IMR-90 (cell line): ENCODE data around the gene ARL13A. TPM values are rescaled to one million over a fixed set of nuclear protein-coding genes. Genes with fewer than 3 reads are reported as not detected.

Source experiments
- ATAC-seq: fragments of 200-7000 bp; cut with Tn5 transposase; 2 replicates; pipeline ENCODE4 v1.9.1; 2020; ENCODE audit warnings: low read depth, mild to moderate bottlenecking, moderate library complexity
- BruUV-seq: library from RNA; stranded (reverse); fragments of 400-500 nt; replicated peaks from 2 replicates; lab custom pipeline; 2021; lab: Mats Ljungman, UMichigan
- CTCF ChIA-PET: fragments of 300-600 bp; formaldehyde crosslinking; extraction: SDS; loops from one replicate; lab custom pipeline; 2021; ENCODE audit warnings: antibody characterized with exemption; lab: Yijun Ruan, JAX
- POLR2A ChIA-PET: fragments of 300-600 bp; sonication (Branson Sonifier 250); formaldehyde crosslinking; loops from one replicate; lab custom pipeline; 2022; ENCODE audit warnings: antibody characterized with exemption; ENCODE audit not compliant: unreplicated experiment; lab: Charles Lee
- DNase-seq: peaks from one replicate; pipeline ENCODE4 v3.0.0; 2013
- H2AFZ ChIP-seq: replicated peaks from 2 replicates; pipeline ENCODE3; 2013; ENCODE audit warnings: low read length, mild to moderate bottlenecking; ENCODE audit not compliant: poor library complexity
- H2AK5ac ChIP-seq: 2 replicates; pipeline ENCODE4 v1.6.1; 2013; ENCODE audit warnings: low read depth, low read length, inconsistent platforms
- H2AK9ac ChIP-seq: replicated peaks from 2 replicates; pipeline ENCODE3; 2013; ENCODE audit warnings: mild to moderate bottlenecking, low read depth, low read length, moderate library complexity; ENCODE audit not compliant: poor library complexity
- H2BK120ac ChIP-seq: 2 replicates; pipeline ENCODE4 v1.6.1; 2013; ENCODE audit warnings: low read depth, low read length, inconsistent platforms
- H2BK15ac ChIP-seq: 3 replicates; pipeline ENCODE4 v1.6.1; 2013; ENCODE audit warnings: low read depth, low read length, inconsistent platforms
- H2BK20ac ChIP-seq: 2 replicates; pipeline ENCODE4 v1.6.1; 2013; ENCODE audit warnings: low read depth, mild to moderate bottlenecking, inconsistent platforms, low read length, moderate library complexity
- H2BK5ac ChIP-seq: 2 replicates; pipeline ENCODE4 v1.6.1; 2013; ENCODE audit warnings: mild to moderate bottlenecking, low read depth, low read length, inconsistent platforms; ENCODE audit not compliant: poor library complexity, severe bottlenecking
- H3K14ac ChIP-seq: replicated peaks from 2 replicates; pipeline ENCODE4 v1.6.1; 2013; ENCODE audit warnings: low read depth, low read length, inconsistent platforms
- H3K18ac ChIP-seq: 2 replicates; pipeline ENCODE4 v1.6.1; 2013; ENCODE audit warnings: low read depth, low read length, control low read depth
- H3K23ac ChIP-seq: 2 replicates; pipeline ENCODE4 v1.6.1; 2013; ENCODE audit warnings: low read depth, low read length, inconsistent platforms
- H3K27ac ChIP-seq: 2 replicates; pipeline ENCODE4 v1.5.1; 2013; ENCODE audit warnings: mild to moderate bottlenecking, control low read depth, low read length; ENCODE audit not compliant: insufficient read depth
- H3K27me3 ChIP-seq: 2 replicates; pipeline ENCODE4 v1.6.1; 2013; ENCODE audit warnings: low read length; ENCODE audit not compliant: control insufficient read depth, insufficient read depth
- H3K36me3 ChIP-seq: 2 replicates; pipeline ENCODE4 v1.6.1; 2013; ENCODE audit warnings: low read length, mixed read lengths; ENCODE audit not compliant: control insufficient read depth, insufficient read depth
- H3K4ac ChIP-seq: 2 replicates; pipeline ENCODE4 v1.6.1; 2013; ENCODE audit warnings: low read depth, low read length, inconsistent platforms
- H3K4me1 ChIP-seq: 2 replicates; pipeline ENCODE4 v1.6.1; 2013; ENCODE audit warnings: low read length, mixed read lengths; ENCODE audit not compliant: control insufficient read depth, insufficient read depth
- H3K4me2 ChIP-seq: 2 replicates; pipeline ENCODE4 v1.6.1; 2013; ENCODE audit warnings: low read depth, mild to moderate bottlenecking, control low read depth, low read length, moderate library complexity
- H3K4me3 ChIP-seq: 2 replicates; pipeline ENCODE4 v1.5.1; 2013; ENCODE audit warnings: low read depth, mild to moderate bottlenecking, control low read depth, low read length, moderate library complexity; ENCODE audit not compliant: insufficient read depth
- H3K56ac ChIP-seq: 2 replicates; pipeline ENCODE4 v1.6.1; 2013; ENCODE audit warnings: low read length, inconsistent platforms; ENCODE audit not compliant: insufficient read depth; ENCODE audit errors: extremely low read depth
- H3K79me1 ChIP-seq, 2 experiments: 2 replicates each; pipeline ENCODE4 v1.6.1; 2013; ENCODE audit warnings: low read length in 2 of 2, inconsistent platforms in 1 of 2, low read depth in 1 of 2
- H3K9ac ChIP-seq: 2 replicates; pipeline ENCODE4 v1.6.1; 2013; ENCODE audit warnings: low read depth, low read length, control low read depth
- H3K9me1 ChIP-seq: 2 replicates; pipeline ENCODE4 v1.6.1; 2013; ENCODE audit warnings: low read length, inconsistent platforms; ENCODE audit not compliant: insufficient read depth
- H3K9me3 ChIP-seq: 2 replicates; pipeline ENCODE4 v1.6.1; 2013; ENCODE audit warnings: low read length; ENCODE audit not compliant: control insufficient read depth, insufficient read depth
- H4K20me1 ChIP-seq: 2 replicates; pipeline ENCODE4 v1.6.1; 2013; ENCODE audit warnings: low read length, inconsistent platforms; ENCODE audit not compliant: insufficient read depth
- H4K5ac ChIP-seq: 2 replicates; pipeline ENCODE4 v1.6.1; 2013; ENCODE audit warnings: mild to moderate bottlenecking, low read depth, low read length, control low read depth
- H4K8ac ChIP-seq, 2 experiments: 2 replicates each; pipeline ENCODE4 v1.6.1; 2013; ENCODE audit warnings: low read depth in 2 of 2, low read length in 2 of 2, control low read depth in 1 of 2, inconsistent platforms in 1 of 2
- H4K91ac ChIP-seq: 2 replicates; pipeline ENCODE4 v1.6.1; 2013; ENCODE audit warnings: low read depth, low read length, inconsistent platforms; ENCODE audit not compliant: insufficient read depth
- BHLHE40 ChIP-seq: fragments of 150-350 bp; IDR thresholded peaks from 2 replicates; pipeline ENCODE4 v1.6.1; 2016; ENCODE audit warnings: mild to moderate bottlenecking, low read depth, low read length
- CEBPB ChIP-seq: IDR thresholded peaks from 2 replicates; pipeline ENCODE4 v1.6.1; 2012; ENCODE audit warnings: low read depth, low read length, improper control_type of control experiment
- CHD1 ChIP-seq: IDR thresholded peaks from 2 replicates; pipeline ENCODE4 v1.6.1; 2012; ENCODE audit warnings: low read depth, low read length, improper control_type of control experiment
- CTCF ChIP-seq: conservative IDR thresholded peaks from 2 replicates; pipeline ENCODE4 v1.5.1; 2012; ENCODE audit warnings: mild to moderate bottlenecking, low read depth, low read length, improper control_type of control experiment
- ELK1 ChIP-seq: fragments of 150-350 bp; IDR thresholded peaks from 2 replicates; pipeline ENCODE4 v1.6.1; 2016; ENCODE audit warnings: low read depth, mild to moderate bottlenecking, low read length, moderate library complexity, borderline replicate concordance
- FOS ChIP-seq: fragments of 150-350 bp; IDR thresholded peaks from 2 replicates; pipeline ENCODE4 v1.6.1; 2016; ENCODE audit warnings: low read depth, low read length
- MAZ ChIP-seq: IDR thresholded peaks from 2 replicates; pipeline ENCODE4 v1.6.1; 2012; ENCODE audit warnings: low read depth, mild to moderate bottlenecking, low read length, improper control_type of control experiment, moderate library complexity, borderline replicate concordance
- MXI1 ChIP-seq: IDR thresholded peaks from 2 replicates; pipeline ENCODE4 v1.6.1; 2012; ENCODE audit warnings: low read depth, mild to moderate bottlenecking, low read length, moderate library complexity, borderline replicate concordance
- NFE2L2 ChIP-seq: fragments of 150-350 bp; IDR thresholded peaks from 2 replicates; pipeline ENCODE4 v1.6.1; 2016; ENCODE audit warnings: low read depth, mild to moderate bottlenecking, low read length
- POLR2A ChIP-seq: IDR thresholded peaks from 2 replicates; pipeline ENCODE4 v1.6.1; 2012; ENCODE audit warnings: mild to moderate bottlenecking, low read depth, low read length
- RAD21 ChIP-seq: IDR thresholded peaks from 2 replicates; pipeline ENCODE4 v1.6.1; 2012; ENCODE audit warnings: low read length, improper control_type of control experiment
- RFX5 ChIP-seq: IDR thresholded peaks from 2 replicates; pipeline ENCODE4 v1.8.0; 2012; ENCODE audit warnings: low read depth, mild to moderate bottlenecking, low read length, moderate library complexity
- SMC3 ChIP-seq: fragments of 150-350 bp; IDR thresholded peaks from 2 replicates; pipeline ENCODE4 v1.6.1; 2016; ENCODE audit warnings: low read depth, mild to moderate bottlenecking, antibody characterized with exemption, low read length, moderate library complexity
- USF2 ChIP-seq: fragments of 150-350 bp; IDR thresholded peaks from 2 replicates; pipeline ENCODE4 v1.6.1; 2017; ENCODE audit warnings: mild to moderate bottlenecking, antibody characterized with exemption, low read length, low read depth
- WGBS, 2 experiments: methylation state at CpG; one replicate each; pipeline versions ENCODE4 v1.1.5 to v1.1.7; 2013; ENCODE audit warnings: missing lambda C conversion rate in 2 of 2; ENCODE audit not compliant: insufficient read length in 1 of 2; ENCODE audit errors: extremely low coverage in 2 of 2; 5-methylcytosine and 5-hydroxymethylcytosine counted together
- dilution Hi-C: fragments of 300-500 bp; cut with HindIII; formaldehyde crosslinking; loops from one replicate; pipeline ENCODE4 v1.14.3; 2018; ENCODE audit warnings: low sequenced_read_pairs; ENCODE audit not compliant: unreplicated experiment
- in situ Hi-C: fragments of 300-500 bp; cut with MboI; formaldehyde crosslinking; loops from 3 replicates; pipeline ENCODE4 v1.14.3; 2019; ENCODE audit warnings: low sequenced_read_pairs, inconsistent platforms, mixed read lengths
- intact Hi-C: fragments of 100-400 bp; cut with micrococcal nuclease; formaldehyde crosslinking; loops from 2 replicates; pipeline ENCODE4 v1.10.0; 2022
- polyA plus RNA-seq, 3 experiments: library from polyadenylated mRNA; depleted of rRNA; stranded (reverse); fragments of >200 nt; gene quantifications; 2 replicates each; pipeline ENCODE4 v1.2.3, GENCODE V29; 2012; ENCODE audit warnings: low replicate concordance in 1 of 3
- total RNA-seq: library from RNA; depleted of rRNA; stranded (reverse); fragments of >200 nt; gene quantifications from 2 replicates; pipeline ENCODE4 v1.2.3, GENCODE V29; 2012

Gene ARL13A
- total and polyA plus RNA-seq, 2 of the 4 experiments (the other 2 are of a cell fraction) = not detected

DNA sequence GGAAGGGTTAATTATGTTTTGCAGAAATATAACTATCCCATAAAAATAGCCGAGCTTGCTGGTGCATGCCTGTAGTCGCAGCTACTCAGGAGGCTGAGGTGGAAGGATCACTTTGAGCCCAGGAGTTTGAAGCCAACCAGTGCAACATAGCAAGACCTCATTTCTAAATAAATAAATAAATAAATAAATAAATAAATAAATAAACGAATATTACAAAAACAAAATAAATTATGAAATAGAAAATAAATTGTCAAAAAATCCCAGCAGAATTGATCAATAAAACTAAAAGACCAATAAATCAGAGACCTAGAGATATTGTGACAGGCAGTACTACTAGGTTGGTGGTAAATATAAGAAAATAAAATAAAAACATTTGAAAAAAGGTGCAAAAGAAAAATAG lies 6.7 kb upstream of the ARL13A start:
- no peak overlapping the region for H3K14ac ChIP-seq
- ATAC-seq (no peak), DNase-seq (no peak)
- no peaks in the 10 kb centered on the region for H3K36me3 ChIP-seq
- intact Hi-C loops (no loop called here), dilution Hi-C loops (no loop called here), in situ Hi-C loops (no loop called here)
- no peaks in the 10 kb centered on the region for H3K79me1 ChIP-seq
- no peaks in the 10 kb centered on the region for H3K27me3 ChIP-seq
- H3K4me1 ChIP-seq = no peaks in the 10 kb centered on the region
- no peak overlapping the region for H2AFZ ChIP-seq
- H2BK20ac ChIP-seq = no peak overlapping the region
- no peak for TF ChIP-seq CTCF
- no peak for TF ChIP-seq USF2
- TF ChIP-seq BHLHE40 = no peak
- TF ChIP-seq FOS = no peak
- TF ChIP-seq NFE2L2 = no peak
- TF ChIP-seq POLR2A = no peak
- no peak for TF ChIP-seq MXI1
- no peak for TF ChIP-seq CEBPB
- no peak for TF ChIP-seq MAZ
- no peak for TF ChIP-seq RFX5
- TF ChIP-seq ELK1 = no peak
- no peak for TF ChIP-seq SMC3
- TF ChIP-seq CHD1 = no peak
- no peak for TF ChIP-seq RAD21
- no CpG with 5 or more reads among the region's 3 CpGs for WGBS, 2 experiments
- H2BK5ac ChIP-seq = no peak overlapping the region
- ChIA-PET CTCF (no interaction called here), POLR2A (no interaction called here)
- H3K9me1 ChIP-seq = no peaks in the 10 kb centered on the region
- H4K20me1 ChIP-seq = no peaks in the 10 kb centered on the region
- H3K9me3 ChIP-seq = peaks cover 3% of the 10 kb centered on the region; the same call in 1 of the 2 replicates
- H3K23ac ChIP-seq = no peak overlapping the region
- no peak overlapping the region for H3K27ac ChIP-seq
- H3K4me2 ChIP-seq = no peak overlapping the region
- H2BK120ac ChIP-seq = no peak overlapping the region
- no peak overlapping the region for H3K18ac ChIP-seq
- H3K9ac ChIP-seq = no peak overlapping the region
- no peak overlapping the region for H3K4ac ChIP-seq
- H2AK5ac ChIP-seq = no peak overlapping the region
- no peak overlapping the region for H4K8ac ChIP-seq
- H2BK15ac ChIP-seq = no peak overlapping the region
- H4K91ac ChIP-seq = no peak overlapping the region
- no peak overlapping the region for H3K4me3 ChIP-seq
- no peak overlapping the region for H2AK9ac ChIP-seq
- no TSS peak for BruUV-seq
- no peak overlapping the region for H3K56ac ChIP-seq
- H4K5ac ChIP-seq = no peak overlapping the region
